Posterior vena cava (tissue), 2 donors: ENCODE data around the gene CD24. TPM values are rescaled to one million over a fixed set of nuclear protein-coding genes. Genes with fewer than 3 reads are reported as not detected.
"Not testable (repeated sequence)": the region's sequence is repeated elsewhere in the genome, so short reads cannot be mapped to it uniquely, and the experiment has no call there.

ENCODE experiments used
- DNase-seq: peaks from one replicate; pipeline ENCODE4 v3.0.0-alpha.2; 2020; ENCODE audit warnings: low spot score
- intact Hi-C, 2 donors: fragments of 100-400 bp; cut with DNase I; formaldehyde crosslinking; loops; one replicate each; pipeline versions ENCODE4 v1.14.1 to v1.14.2; 2022 to 2023
- total RNA-seq, 2 donors: library from RNA; stranded (reverse); fragmentation: NEBNext Ultra II Directional; extraction: Animal tissue kit (Norgen Biotek cat#: 25700); gene quantifications; one replicate each; pipeline ENCODE4 v1.2.1, GENCODE V29; 2021
- donor health status: DM: yes; HTN: yes; CAD: no.
- donor health status: DM: yes; HTN: yes; CAD: no.

The CD24 gene
- total RNA-seq, 2 donors from 2014 or later: 3.0 to 7.1 TPM

DNA sequence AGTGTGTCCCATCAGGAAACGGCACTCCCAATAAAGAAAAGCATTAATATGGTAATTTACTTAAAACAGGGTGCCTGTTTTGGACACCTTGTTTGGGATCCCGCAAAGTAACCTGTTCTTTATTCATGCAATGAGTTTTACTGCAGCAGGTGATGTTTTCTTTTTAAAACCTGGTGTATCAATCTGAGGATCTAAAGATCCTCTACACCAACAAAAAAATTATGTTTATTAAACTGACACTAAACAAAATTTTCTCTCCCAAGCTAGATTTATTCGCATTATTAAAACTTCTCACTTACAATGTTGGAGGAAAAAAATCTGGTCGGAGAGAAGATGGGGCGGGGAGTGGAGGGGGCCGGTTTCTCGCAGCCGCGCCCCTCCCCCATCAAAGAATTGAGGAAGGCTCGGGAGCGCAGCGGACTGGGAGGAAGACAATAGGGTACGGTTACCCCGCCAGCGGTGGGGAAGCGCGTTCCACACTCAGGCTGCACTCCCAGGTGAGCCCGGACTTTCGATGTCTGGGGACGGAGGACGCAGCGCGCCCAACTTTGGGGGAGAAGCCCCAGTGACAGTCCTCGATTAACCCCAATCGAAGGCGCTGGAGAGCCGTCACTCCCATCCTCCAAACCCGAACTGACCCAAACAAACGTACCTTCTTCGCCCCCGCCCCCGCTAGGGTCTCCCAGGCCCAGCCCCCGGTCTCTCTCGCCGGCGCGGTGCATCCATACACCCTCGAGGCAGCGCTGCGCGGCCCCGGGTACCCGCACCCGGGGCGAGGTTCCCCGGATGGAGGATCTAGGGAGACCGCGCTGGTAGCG, 1.3 kb downstream of the CD24 start:
- DNase-seq: no peak
- intact Hi-C loops: no loop called here

DNA sequence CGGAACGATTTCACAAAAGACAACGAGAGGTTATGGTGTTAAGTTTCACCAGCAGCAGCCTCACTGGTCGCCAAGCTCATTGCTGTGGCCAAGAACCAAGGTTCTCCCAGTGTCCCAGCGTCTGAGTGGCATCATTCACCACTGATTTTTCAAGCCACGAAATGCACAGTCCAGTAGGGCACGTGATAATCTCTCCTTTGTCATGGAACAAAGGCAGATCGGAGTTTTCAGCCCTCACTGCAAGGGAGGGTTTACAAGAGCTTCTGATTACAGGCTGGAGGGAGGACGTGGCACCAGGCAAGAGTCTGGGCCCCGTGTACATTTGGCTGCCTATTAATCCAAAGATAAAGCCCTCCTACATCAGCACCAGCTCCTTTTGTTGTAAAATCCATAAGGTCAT, 2.0 kb downstream of the CD24 start:
- intact Hi-C loops: no loop called here
- DNase-seq: no peak

DNA sequence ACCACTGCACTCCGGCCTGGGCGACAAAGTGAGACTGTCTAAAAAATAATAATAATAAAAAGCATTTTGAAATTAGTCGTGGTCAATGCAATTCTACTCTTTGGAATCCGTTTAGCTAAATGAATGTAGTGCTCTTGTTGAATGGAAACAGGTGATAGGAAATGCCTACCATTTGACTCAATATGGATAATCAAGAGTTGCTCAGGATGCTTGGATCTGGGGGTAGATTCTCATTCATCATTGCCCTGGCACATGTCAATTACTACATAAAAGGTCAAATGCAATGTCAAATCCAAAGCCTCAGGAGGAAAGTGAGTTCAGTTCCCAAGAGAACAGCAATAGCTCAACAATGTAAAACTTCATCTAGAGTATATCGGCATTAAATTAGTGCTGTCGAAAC, 3.8 kb downstream of the CD24 start:
- intact Hi-C loops: not testable (repeated sequence)

DNA sequence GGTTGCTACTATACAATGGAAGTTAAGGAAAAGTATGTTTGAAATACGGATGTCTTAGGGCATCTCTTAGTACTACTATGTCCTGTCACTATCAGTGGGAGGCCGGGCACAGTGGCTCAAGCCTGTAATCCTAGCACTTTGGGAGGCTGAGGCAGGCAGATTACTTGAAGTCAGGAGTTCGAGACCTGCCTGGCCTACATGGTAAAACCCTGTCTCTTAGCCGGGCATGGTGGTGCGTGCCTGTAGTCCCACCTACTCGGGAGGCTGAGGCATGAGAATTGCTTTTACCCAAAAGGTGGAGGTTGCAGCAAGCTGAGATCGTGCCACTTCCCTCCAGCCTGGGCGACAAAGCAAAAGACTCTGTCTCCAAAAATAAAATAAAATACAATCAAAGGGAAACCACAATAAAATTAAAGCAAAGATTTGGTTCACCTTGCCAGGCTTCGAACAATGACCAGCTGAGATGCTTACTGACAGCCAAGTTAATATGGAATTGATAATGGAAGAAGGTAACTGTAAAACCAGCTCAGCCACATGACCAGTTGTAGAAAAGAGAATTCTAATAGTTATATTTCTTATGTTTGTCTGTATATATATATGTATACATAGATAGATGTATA, 6.5 kb downstream of the CD24 start:
- DNase-seq: no peak
- intact Hi-C loops: no loop called here

More for the DNA sequence above, 3.8 kb downstream of the CD24 start:
- DNase-seq: not testable (repeated sequence)

DNA sequence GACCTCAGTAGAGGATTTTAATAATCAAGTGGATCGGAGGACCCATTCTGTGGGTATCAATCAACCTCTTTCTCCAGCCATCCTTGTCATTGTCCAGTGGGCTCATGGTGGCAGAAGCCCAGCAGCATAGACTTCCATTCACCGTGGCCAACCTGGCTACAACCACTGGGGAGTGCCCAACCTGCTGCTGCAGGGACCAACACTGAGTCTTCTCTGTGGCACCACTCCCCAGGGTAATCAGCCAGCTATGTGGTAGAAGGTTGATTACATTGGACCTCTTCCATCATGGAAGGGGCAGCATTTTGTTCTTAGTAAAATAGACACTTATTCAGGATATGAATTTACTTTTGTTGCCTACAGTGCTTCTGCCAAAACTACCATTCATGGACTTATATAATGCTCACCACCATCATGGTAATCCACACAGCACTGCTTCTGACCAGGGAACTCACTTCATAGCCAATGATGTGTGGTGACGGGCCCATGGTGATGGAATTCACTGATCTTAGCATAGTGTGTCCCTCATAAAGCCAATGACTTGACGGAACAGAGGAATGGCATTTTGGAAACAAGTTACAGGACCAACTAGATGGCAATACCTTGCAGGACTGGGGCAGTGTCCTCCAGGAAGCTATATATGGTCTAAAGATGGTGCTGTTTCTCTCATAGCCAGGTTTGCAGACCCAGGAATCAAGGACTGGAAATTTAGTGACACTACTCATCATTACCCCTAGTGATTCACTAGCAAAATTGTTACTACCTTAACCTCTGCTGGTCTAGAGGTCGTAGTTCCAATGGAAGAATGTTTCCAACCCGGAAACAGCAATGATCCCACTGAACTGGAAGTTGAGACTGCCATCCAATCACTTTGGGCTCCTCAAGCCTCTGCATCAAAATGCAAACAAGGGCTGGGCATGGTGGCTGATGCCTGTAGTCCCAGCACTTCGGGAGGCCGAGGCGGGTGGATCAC, 7.6 kb downstream of the CD24 start:
- no peak for DNase-seq
- intact Hi-C loops: no loop called here

DNA sequence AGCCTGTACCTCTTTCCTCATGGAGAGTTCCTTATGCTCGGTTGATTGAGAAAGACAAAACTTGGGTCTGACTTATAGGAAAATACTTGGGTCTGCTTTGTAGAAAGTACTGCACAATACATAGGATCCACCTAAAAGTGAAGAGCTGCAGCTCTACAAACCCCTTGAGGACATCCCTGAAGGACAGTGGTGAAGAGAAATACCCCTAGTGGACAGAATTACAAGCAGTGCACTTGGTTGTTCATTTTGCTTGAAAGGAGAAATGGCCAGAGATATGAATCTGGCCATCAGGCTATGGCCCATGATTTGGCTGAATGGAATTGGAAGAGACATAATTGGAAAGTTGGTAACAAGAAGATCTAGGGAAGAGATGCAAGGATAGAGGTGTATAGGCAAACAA, 8.3 kb downstream of the CD24 start:
- DNase-seq: no peak
- intact Hi-C loops: no loop called here

DNA sequence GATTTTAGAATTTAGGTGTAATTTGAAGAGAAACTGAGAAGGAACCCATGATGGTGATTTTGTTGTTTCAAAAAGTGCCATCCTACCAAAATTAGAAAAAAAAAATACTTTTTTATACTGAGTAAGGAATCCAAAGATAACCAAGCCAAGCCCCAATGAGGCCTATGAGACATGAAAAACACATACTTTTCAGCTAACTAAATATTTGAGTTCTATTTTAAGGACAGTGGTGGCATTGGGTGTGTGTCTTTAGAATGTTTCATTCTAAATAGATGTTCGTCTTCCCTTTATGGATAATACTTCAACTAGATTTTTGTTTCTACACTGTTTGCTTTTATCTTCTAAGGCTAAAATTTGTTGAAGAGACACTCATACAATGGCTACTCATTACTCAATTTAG, 9.6 kb downstream of the CD24 start:
- intact Hi-C loops: no loop called here

DNA sequence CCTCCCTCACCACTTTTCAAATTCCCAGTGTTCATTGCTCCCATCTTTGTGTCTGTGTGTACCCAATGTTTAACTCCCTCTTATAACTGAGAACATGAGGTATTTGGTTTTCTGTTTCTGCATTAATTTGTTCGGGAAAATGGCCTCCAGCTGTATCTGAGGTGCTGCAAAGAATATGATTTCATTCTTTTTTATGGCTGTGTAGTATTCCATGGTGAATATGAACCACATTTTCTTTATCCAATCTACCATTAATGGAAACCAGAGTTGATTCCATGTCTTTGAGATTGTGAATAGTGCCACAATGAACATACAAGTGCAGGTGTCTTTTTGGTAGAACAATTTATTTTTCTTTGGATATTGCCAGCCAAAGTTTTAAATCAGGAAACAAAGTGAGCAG, 10.4 kb downstream of the CD24 start:
- DNase-seq: no peak
- intact Hi-C loops: no loop called here

More for the DNA sequence above, 9.6 kb downstream of the CD24 start:
- DNase-seq: no peak

DNA sequence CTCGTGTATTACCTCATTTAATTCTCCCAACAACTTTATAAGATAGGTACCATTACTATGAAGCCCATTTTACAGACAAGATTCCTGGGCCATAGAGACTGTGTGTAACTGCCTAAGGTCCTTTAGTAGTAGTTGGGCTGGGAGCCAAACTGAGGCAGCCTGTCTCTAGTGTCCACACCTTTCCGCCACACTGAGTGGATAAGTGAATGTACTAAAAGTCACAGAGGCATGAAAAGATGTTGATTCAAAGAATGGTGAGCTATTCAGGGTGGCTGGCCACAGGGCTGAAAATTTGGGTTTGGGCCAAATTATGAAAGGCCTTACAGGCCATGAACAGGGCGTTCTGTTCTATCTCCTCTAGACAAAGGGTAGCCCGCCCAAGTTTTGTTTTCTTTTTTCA, 11.0 kb downstream of the CD24 start:
- DNase-seq: no peak
- intact Hi-C loops: no loop called here

DNA sequence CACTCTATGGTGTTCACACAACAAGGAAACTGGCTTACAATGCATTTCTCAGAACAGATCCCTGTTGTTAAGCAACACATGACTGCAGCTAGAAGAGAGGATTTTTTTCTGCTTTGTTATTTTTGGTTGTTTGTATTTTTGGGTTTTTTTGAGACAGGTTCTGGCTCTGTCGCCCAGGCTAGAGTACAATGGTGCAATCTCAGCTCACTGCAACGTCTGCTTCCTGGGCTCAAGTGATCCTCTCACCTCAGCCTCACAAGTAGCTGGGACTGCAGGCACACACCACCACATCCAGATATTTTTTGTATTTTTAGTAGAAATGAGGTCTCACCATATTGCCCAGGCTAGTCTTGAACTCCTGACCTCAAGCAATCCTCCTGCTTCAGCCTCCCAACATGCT, 12.7 kb downstream of the CD24 start:
- intact Hi-C loops: no loop called here
- DNase-seq: no peak

DNA sequence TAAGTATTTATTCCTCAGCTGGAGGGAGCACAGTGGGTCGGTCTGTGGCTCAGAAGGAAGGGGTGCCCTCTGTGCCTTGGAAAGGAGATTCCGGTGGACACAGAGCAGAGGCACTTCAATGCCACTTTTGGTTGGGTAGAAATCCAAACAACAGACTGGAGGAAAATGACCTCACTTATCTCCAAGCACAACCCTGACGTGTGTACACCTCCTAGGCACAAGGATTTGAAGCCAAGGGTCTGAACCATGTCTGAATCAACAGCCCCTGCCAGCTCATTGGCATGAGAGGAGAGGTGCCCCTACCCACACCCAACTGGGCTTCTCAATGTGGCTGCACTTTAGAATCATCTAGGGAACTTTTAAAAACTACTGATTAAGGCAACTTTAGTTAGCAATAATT, 13.4 kb downstream of the CD24 start:
- intact Hi-C loops: no loop called here
- no peak for DNase-seq

DNA sequence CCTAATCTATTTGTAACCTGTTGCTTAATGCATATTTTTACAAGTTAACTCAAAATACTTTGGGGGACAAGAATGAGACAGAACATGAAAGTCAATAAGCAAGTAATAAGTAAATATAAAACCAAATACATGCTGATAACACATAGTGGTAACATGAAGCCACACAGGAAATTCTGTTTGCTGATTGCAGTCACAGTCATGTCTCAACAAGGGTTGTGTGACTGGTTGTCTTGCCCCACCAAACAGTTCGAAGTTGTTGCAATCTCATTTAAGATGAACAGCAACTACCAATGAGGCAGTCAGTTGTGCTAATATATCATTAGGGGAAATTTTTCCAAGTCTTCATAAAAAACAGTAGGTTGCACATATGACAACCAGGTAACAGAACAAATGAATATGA, 14.5 kb downstream of the CD24 start:
- DNase-seq: no peak
- intact Hi-C loops: no loop called here

DNA sequence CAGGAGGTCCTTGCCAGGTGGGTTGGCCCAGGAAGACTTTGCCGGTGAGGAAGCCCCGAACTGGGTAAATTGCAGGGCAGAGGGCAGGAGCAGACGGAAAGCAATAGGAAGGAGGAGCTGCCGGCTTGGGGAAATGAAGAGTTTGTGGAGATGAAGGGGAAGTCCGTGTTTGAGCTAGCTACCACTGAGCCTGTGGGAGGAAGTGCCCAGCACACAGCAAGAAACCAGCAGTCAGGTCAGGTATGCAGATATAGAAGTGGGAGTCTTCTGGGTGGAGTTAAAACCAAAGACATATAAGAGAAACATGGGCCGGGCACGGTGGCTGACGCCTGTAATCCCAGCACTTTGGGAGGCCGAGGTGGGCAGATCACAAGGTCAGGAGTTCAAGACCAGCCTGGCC, 34.7 kb downstream of the CD24 start:
- intact Hi-C loops: no loop called here
- DNase-seq: no peak

DNA sequence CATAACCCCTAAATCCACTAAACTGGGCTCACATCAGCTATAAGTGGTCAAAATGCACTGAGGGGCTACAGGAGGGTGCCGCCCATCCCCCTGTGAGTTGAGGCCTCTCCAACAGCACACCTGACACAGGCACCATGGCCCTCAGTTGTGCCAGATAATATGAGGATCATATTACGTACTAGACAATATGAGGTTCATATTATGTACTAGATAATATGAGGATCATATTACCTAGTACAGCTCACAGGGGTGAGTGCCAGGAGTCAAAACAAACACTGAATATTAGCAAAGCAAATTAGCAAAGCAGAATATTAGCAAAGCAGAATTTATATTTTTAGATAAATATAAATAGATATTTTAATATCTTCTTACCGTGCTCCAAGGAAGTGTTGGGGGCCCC, 35.3 kb downstream of the CD24 start:
- intact Hi-C loops: no loop called here
- DNase-seq: no peak

DNA sequence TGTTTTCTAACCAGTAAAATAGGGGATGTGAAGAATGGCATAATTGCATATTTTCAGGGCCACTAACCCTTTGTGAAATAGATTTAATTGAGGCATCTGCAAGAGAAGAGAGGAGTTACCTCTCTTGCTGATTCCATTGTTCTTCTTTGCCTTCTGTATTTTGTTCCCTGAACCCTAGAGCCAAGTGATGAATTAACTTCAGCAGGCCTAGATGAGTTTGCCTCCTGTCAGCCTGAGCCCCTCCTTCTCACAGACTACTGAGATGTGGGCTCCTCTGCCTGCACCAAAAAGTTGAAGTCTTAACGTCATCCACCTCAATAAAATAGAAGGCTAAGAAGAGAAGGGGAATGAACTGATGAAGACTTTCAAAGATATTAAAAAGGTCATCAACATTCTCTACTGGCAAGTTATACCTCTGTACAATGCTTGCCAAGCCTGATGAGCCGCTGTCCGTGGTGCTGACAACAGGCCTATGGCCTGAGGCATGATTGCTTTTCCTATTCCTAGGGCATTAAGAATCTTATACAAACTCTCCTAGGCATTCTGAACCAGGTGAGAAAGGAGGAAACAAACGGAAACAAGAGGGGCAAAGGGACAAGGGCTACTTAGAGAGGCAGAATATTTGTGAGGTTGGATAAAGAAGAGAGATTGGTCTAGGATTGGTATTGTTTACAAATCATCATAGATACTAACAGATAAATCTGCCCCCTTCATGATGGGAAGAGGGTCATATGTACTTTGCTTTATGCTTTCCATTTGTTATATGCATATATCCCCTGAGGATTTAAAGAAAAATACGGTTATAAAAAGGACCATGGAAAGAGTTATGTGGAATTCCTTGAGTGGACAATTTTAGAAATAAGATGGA, 46.8 kb downstream of the CD24 start:
- intact Hi-C loops: no loop called here
- no peak for DNase-seq

DNA sequence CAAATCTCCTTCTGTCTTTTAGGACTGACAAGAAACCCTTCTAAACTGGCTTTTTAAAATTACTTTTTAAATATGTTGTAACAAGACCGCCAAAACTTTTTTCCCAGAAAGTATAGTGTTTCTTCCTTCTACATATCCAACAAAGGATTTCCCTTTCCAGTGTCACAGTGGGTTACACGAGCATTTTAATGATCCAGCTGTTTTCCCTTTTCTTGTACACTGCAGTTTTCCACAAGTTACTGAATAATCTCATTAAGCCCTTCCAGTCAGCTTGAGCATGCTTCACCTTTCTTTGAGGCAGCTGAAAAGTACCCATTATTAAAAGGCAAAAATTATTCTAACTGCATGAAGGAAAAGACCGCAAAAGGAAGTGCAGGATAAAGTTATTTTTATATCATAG, 48.6 kb downstream of the CD24 start:
- no peak for DNase-seq
- intact Hi-C loops: no loop called here

DNA sequence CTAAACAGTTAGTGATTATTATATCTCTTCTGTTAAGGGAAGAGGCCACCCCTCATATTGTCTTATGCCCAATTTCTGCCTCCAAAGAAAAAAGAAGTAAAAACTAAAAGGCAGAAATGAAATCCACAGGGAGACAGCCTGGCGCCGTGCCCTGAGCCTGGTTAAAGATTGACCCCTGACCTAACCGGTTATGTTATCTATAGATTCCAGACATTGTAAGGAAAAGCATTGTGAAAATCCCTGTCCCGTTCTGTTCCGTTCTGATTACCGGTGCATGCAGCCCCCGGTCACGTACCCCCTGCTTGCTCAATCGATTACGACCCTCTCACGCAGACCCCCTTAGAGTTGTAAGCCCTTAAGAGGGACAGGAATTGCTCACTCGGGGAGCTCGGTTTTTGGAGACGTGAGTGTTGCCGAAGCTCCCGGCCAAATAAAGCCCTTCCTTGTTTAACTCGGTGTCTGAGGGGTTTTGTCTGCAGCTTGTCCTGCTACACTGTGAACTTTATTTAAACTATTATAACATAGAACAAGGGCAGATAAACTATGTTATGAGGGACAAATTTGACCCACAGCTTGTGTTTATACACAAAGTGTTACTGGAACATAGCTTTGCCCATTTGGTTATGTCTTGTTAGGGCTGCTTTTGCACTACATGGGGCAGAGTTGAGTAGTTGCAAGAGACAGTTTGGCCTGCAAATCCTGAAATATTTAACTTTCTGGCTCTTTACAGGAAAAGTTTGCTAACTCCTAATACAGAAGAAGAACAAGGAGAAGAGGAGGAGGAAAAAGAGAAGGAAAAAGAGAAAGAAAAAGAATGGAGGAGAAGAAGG, 49.6 kb downstream of the CD24 start:
- DNase-seq: no peak
- intact Hi-C loops: no loop called here

DNA sequence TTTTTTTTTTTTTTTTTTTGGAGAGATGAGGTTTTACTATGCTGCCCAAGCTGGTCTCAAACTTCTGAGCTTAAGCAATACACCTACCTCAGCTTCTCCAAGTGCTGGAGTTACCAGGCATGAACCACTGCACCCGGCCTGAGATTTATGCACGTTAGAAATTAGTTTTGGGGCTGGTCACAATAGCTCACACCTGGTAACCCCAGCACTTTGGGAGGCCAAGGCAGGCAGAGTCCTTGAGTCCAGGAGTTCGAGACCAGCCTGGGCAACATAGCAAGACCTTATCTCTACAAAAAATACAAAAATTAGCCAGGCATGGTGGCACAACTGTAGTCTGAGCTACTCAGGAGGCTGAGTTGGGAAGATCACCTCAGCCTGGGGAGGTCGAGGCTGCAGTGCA, 51.9 kb downstream of the CD24 start:
- intact Hi-C loops: no loop called here
- DNase-seq: no peak
